ENCODE results near the gene RAB9A. TPM values are rescaled to one million over a fixed set of nuclear protein-coding genes. Genes with fewer than 3 reads are reported as not detected.

Gene RAB9A
- total RNA-seq, 2 donors from 2014 or later = 16.2 to 19.0 TPM

Other genes starting within 250 kb of the RAB9A start
- under 1 TPM; 0.14 to 0.19 TPM for gene EGFL6, start 119.5 kb upstream of the RAB9A start, total RNA-seq
- 1 to 10 TPM; 3.3 to 3.8 TPM for gene TCEANC, start 36.0 kb upstream of the RAB9A start, total RNA-seq
- 10 to 100 TPM; 15.0 to 15.8 TPM for gene TRAPPC2, start 45.5 kb downstream of the RAB9A start, total RNA-seq
- gene OFD1, start 45.6 kb downstream of the RAB9A start, total RNA-seq = 10 to 100 TPM; 18.2 to 19.9 TPM
- 1 to 10 TPM; 4.1 to 7.6 TPM for gene GPM6B, start 128.0 kb downstream of the RAB9A start, total RNA-seq